K562 (cell line): ENCODE results near the gene AFF3. TPM values are rescaled to one million over a fixed set of nuclear protein-coding genes. Genes with fewer than 3 reads are reported as not detected.
A peak's percentile ranks its signal among the peaks of the same experiment; 100 is the strongest.

Experiments used
- ATAC-seq: fragments of 200-7000 bp; cut with Tn5 transposase; 3 replicates; pipeline ENCODE4 v1.9.1; 2020; ENCODE audit warnings: moderate library complexity
- BruUV-seq: library from RNA; stranded (reverse); fragments of 400-500 nt; replicated peaks from 2 replicates; lab custom pipeline; 2021; lab: Mats Ljungman, UMichigan
- CTCF ChIA-PET: fragments of 300-600 bp; formaldehyde crosslinking; extraction: SDS; loops from one replicate; lab custom pipeline; 2021; ENCODE audit warnings: low intra/inter-chr PET ratio; lab: Yijun Ruan, JAX
- POLR2A ChIA-PET: fragments of 300-600, 350-650 bp; sonication (Branson Sonifier 250); formaldehyde crosslinking; extraction: SDS; loops from one replicate; lab custom pipeline; 2021; ENCODE audit warnings: antibody characterized with exemption, inconsistent platforms; lab: Yijun Ruan, JAX
- DNase-seq, 4 experiments: peaks; one replicate each; pipeline versions ENCODE4 v3.0.0 to v3.0.0-alpha.2; 2011 to 2018; ENCODE audit warnings: low spot score in 3 of 4, mixed read lengths in 3 of 4; ENCODE audit errors: extremely low read depth in 1 of 4
- FAIRE-seq: peaks from 2 replicates; lab custom pipeline; 2011; peaks lifted over from hg19 to GRCh38; lab: Jason Lieb, UNC
- H2AFZ ChIP-seq: 2 replicates; pipeline ENCODE4 v1.6.0; 2011; ENCODE audit warnings: low read depth, low read length, control low read depth, inconsistent platforms
- H3K27ac ChIP-seq: fragments of 200-600 bp; 3 replicates; pipeline ENCODE4 v1.8.0; 2011; ENCODE audit warnings: low read depth, mild to moderate bottlenecking, control low read depth, inconsistent platforms, low read length, moderate library complexity, mixed read lengths; ENCODE audit errors: extremely low read depth
- H3K27me3 ChIP-seq, 2 experiments: fragments of 300-600 bp in 1 of 2; 2 replicates in 1 of 2; 3 replicates in 1 of 2; pipeline versions ENCODE4 v1.6.0 to v1.8.0; 2011; ENCODE audit warnings: inconsistent platforms in 2 of 2, low read length in 2 of 2, mild to moderate bottlenecking in 1 of 2, mixed read lengths in 1 of 2, moderate library complexity in 1 of 2; ENCODE audit not compliant: control insufficient read depth in 2 of 2, insufficient read depth in 2 of 2
- H3K36me3 ChIP-seq: fragments of 300-600 bp; 3 replicates; pipeline ENCODE4 v1.8.0; 2011; ENCODE audit warnings: mild to moderate bottlenecking, low read length, inconsistent platforms; ENCODE audit not compliant: control insufficient read depth, insufficient read depth
- H3K4me1 ChIP-seq, 2 experiments: fragments of 200-600 bp in 1 of 2; replicated peaks in 1 of 2; 2 replicates in 1 of 2; 3 replicates in 1 of 2; pipeline versions ENCODE4 v1.5.1 to v1.8.0; 2011; ENCODE audit warnings: inconsistent platforms in 2 of 2, low read length in 2 of 2, mild to moderate bottlenecking in 1 of 2, mixed read lengths in 1 of 2, moderate library complexity in 1 of 2; ENCODE audit not compliant: control insufficient read depth in 2 of 2, insufficient read depth in 2 of 2
- H3K4me2 ChIP-seq: 2 replicates; pipeline ENCODE4 v1.6.1; 2011; ENCODE audit warnings: low read length, control low read depth, inconsistent platforms, mixed read lengths; ENCODE audit not compliant: insufficient read depth
- H3K4me3 ChIP-seq: fragments of 200-600 bp; sonication (generic), shearing (Covaris generic); 2 replicates; pipeline ENCODE4 v1.5.1; 2016; ENCODE audit warnings: control low read depth, inconsistent platforms
- H3K79me2 ChIP-seq: fragments of 200-600 bp; 3 replicates; pipeline ENCODE4 v1.8.0; 2011; ENCODE audit warnings: low read length, inconsistent platforms; ENCODE audit not compliant: control insufficient read depth, insufficient read depth
- H3K9ac ChIP-seq, 2 experiments: 2 replicates each; pipeline versions ENCODE4 v1.6.0 to v1.6.1; 2011; ENCODE audit warnings: low read depth in 2 of 2, low read length in 2 of 2, control low read depth in 1 of 2, inconsistent platforms in 1 of 2, mild to moderate bottlenecking in 1 of 2, mixed read lengths in 1 of 2; ENCODE audit not compliant: insufficient read depth in 1 of 2
- H3K9me1 ChIP-seq: one replicate; pipeline ENCODE4 v1.6.0; 2011; ENCODE audit warnings: inconsistent platforms, mild to moderate bottlenecking, low read length, moderate library complexity; ENCODE audit not compliant: control insufficient read depth, insufficient read depth
- H3K9me3 ChIP-seq: replicated peaks from 2 replicates; pipeline ENCODE4 v1.5.1; 2011; ENCODE audit warnings: low read depth, low read length, inconsistent platforms; ENCODE audit not compliant: control insufficient read depth, insufficient read depth
- H4K20me1 ChIP-seq: replicated peaks from 2 replicates; pipeline ENCODE4 v1.6.1; 2011; ENCODE audit warnings: low read length, inconsistent platforms, mixed read lengths; ENCODE audit not compliant: control insufficient read depth, insufficient read depth
- ARID1B ChIP-seq: fragments of 450-650 bp; IDR thresholded peaks from 2 replicates; pipeline ENCODE4 v1.6.1; 2016; ENCODE audit warnings: antibody characterized with exemption, mild to moderate bottlenecking, inconsistent platforms
- HINFP ChIP-seq: fragments of 450-650 bp; conservative IDR thresholded peaks from 2 replicates; pipeline ENCODE4 v1.6.1; 2016; ENCODE audit warnings: missing genetic modification characterization, low read depth, mild to moderate bottlenecking, control low read depth, missing compliant biosample characterization
- RFX5 ChIP-seq: IDR thresholded peaks from 2 replicates; pipeline ENCODE4 v1.6.1; 2011; ENCODE audit warnings: low read depth, mild to moderate bottlenecking, improper control_type of control experiment, low read length
- SPI1 ChIP-seq: IDR thresholded peaks from 2 replicates; pipeline ENCODE4 v1.6.1; 2011; ENCODE audit warnings: low read depth, low read length, control low read depth, borderline replicate concordance
- TCF7L2 ChIP-seq: fragments of 150-350 bp; IDR thresholded peaks from 2 replicates; pipeline ENCODE4 v1.6.1; 2016; ENCODE audit warnings: low read depth, mild to moderate bottlenecking, low read length, moderate library complexity
- TSC22D4 ChIP-seq: fragments of 450-650 bp; IDR thresholded peaks from 2 replicates; pipeline ENCODE4 v1.6.1; 2016; ENCODE audit warnings: missing genetic modification characterization, missing biosample characterization, control low read depth
- ZNF175 ChIP-seq: fragments of 200-800 bp; sonication (Bioruptor generic); IDR thresholded peaks from 2 replicates; pipeline ENCODE4 v1.6.1; 2016; ENCODE audit warnings: low read depth, mild to moderate bottlenecking, missing genetic modification characterization, missing compliant biosample characterization
- WGBS: fragments of 100-300 bp; shearing (Covaris generic); methylation state at CpG from one replicate; pipeline ENCODE4 v1.1.6; 2016; ENCODE audit warnings: low coverage, mixed read lengths; ENCODE audit not compliant: insufficient coverage; ENCODE audit errors: missing lambda C conversion rate; 5-methylcytosine and 5-hydroxymethylcytosine counted together
- in situ Hi-C: fragments of 300-500 bp; cut with MboI; formaldehyde crosslinking; loops from 4 replicates; pipeline ENCODE4 v1.15.0; 2018; ENCODE audit warnings: inconsistent platforms, mixed read lengths
- intact Hi-C: fragments of 100-400 bp; cut with micrococcal nuclease; formaldehyde crosslinking; loops from 2 replicates; pipeline ENCODE4 v1.14.2; 2022
- polyA plus RNA-seq, 8 experiments: library from polyadenylated mRNA; depleted of rRNA in 4 of 8; stranded (reverse) in 5 of 8; unstranded in 3 of 8; fragments of >200 nt; fragmentation: Nextera tagmentation in 2 of 8; fragmentation: Illumina TruSeq in 1 of 8; extraction: Ambion mirVana in 2 of 8; extraction: Trizol in 1 of 8; gene quantifications; 2 replicates each; pipeline versions ENCODE4 v1.2.1 to v1.2.3, GENCODE V29; 2011 to 2014; ENCODE audit warnings: inconsistent platforms in 1 of 8, missing spikeins in 1 of 8
- total RNA-seq, 7 experiments: library from RNA; depleted of rRNA in 6 of 7; stranded (reverse); fragments of >200 nt in 6 of 7; fragmentation: Illumina TruSeq in 2 of 7; extraction: Trizol in 2 of 7; gene quantifications; 2 replicates each; pipeline versions ENCODE4 v1.2.1 to v1.2.3, GENCODE V29; 2011 to 2021; ENCODE audit warnings: low replicate concordance in 1 of 7

AFF3 gene
- total and polyA plus RNA-seq, 9 of the 15 experiments (the other 6 are each of a cell fraction or from before 2014, with no cell fraction given): 0.02 to 0.11 TPM; not detected in 7

- Histone ChIP-seq H3K4me2 (no peak overlapping the region), H3K9me1 (no peaks in the 10 kb centered on the region), H2AFZ (no peak overlapping the region), H3K36me3 (no peaks in the 10 kb centered on the region), H3K4me1 (no peaks in the 10 kb centered on the region), H4K20me1 (no peaks in the 10 kb centered on the region), H3K9me3 (no peaks in the 10 kb centered on the region), H3K27ac (no peak overlapping the region), H3K9ac (no peak overlapping the region), H3K27me3 (peaks cover 7 to 26% of the 10 kb centered on the region in 2 experiments; a peak in 4 of 5 replicates), H3K79me2 (no peaks in the 10 kb centered on the region), H3K4me3 (no peak overlapping the region)
- in situ Hi-C loops (no loop called here), intact Hi-C loops (no loop called here)
- DNase-seq: no peak
- no TSS peak for BruUV-seq
- TF ChIP-seq ARID1B (no peak), ZNF175 (CRISPR knock-in tag) (peak; percentile 65; the same call in 1 of the 2 replicates)
- POLR2A ChIA-PET: interaction anchor here (0.6 kb wide), 1 partner anchor 420 kb away, joined by 3 read pairs; no protein-coding TSS in a partner anchor
- no peak for FAIRE-seq
- no peak for ATAC-seq
- WGBS: 0% methylated on average over 9 of the region's 9 CpGs
- CTCF ChIA-PET: no interaction called here
Observed at GRCh38 chr2:100045000-100045399, 97.4 kb downstream of the AFF3 start.

GRCh38 chr2:100043891-100044255, 98.5 kb downstream of the AFF3 start:
- peaks cover 5 to 24% of the 10 kb centered on the region in 2 experiments; a peak in 4 of 5 replicates for H3K27me3 ChIP-seq
- H3K4me1 ChIP-seq: no peaks in the 10 kb centered on the region
- no peak overlapping the region for H3K4me2 ChIP-seq
- no peak overlapping the region for H2AFZ ChIP-seq
- no peaks in the 10 kb centered on the region for H3K9me1 ChIP-seq
- no peaks in the 10 kb centered on the region for H3K9me3 ChIP-seq
- TF ChIP-seq RFX5 (no peak), TSC22D4 (tag) (no peak), TCF7L2 (no peak), SPI1 (no peak), HINFP (tag) (no peak)
- no peak overlapping the region for H3K9ac ChIP-seq
- WGBS: 1% methylated on average over 8 of the region's 8 CpGs
- no TSS peak for BruUV-seq
- no peak for DNase-seq
- no peak overlapping the region for H3K27ac ChIP-seq
- POLR2A ChIA-PET: interaction anchor here (0.5 to 0.6 kb wide), 2 partner anchors 91 to 156 kb away, joined by 4 read pairs; no protein-coding TSS in a partner anchor
- CTCF ChIA-PET: no interaction called here
- FAIRE-seq: no peak
- intact Hi-C loops (no loop called here), in situ Hi-C loops (no loop called here)
- no peaks in the 10 kb centered on the region for H3K79me2 ChIP-seq
- ATAC-seq: no peak
- no peaks in the 10 kb centered on the region for H3K36me3 ChIP-seq
- no peaks in the 10 kb centered on the region for H4K20me1 ChIP-seq
- no peak overlapping the region for H3K4me3 ChIP-seq
